ENCODE results near the gene ERCC6.

The ERCC6 gene

DNA sequence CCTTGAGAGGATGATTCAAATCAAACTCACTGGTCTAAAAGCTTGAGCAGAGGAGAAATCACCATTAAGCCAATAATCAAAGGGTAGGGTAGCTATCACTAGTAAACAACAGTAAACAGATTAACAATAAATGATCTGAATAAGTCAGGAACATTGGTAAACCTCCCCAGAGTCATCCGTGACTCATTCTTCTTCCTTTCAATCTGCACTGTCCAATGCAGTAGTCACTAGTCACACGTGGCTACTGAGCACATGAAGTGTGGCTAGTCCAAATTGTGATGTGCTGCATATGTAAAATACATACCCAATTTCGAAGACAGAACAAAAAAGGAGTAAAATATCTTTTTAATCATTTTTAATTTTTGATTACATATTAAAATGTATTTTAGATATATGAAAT, 64.0 kb downstream of the ERCC6 start:
- no peaks in the 10 kb centered on the region for H3F3A ChIP-seq (ENCODE audit: low read depth)
- no peak overlapping the region for H2AFZ ChIP-seq (ENCODE audit: low read length)
- H3K36me3 ChIP-seq (ENCODE audit: insufficient read depth, low read length) = peaks cover 32% of the 10 kb centered on the region; the same call in 1 of the 2 replicates
- H3K9ac ChIP-seq (ENCODE audit: low read depth, low read length, poor library complexity, severe bottlenecking) = no peak overlapping the region
- H3K4me3 ChIP-seq (ENCODE audit: low read length, poor library complexity, severe bottlenecking) = no peak overlapping the region
- no peak overlapping the region for H3K4me2 ChIP-seq (ENCODE audit: low read depth, low read length, poor library complexity, severe bottlenecking)
- H3K79me2 ChIP-seq (ENCODE audit: insufficient read depth, low read length) = no peaks in the 10 kb centered on the region
- no peaks in the 10 kb centered on the region for H3K9me3 ChIP-seq (ENCODE audit: insufficient read depth, low read depth, low read length)
- TF ChIP-seq, protein P1, sequence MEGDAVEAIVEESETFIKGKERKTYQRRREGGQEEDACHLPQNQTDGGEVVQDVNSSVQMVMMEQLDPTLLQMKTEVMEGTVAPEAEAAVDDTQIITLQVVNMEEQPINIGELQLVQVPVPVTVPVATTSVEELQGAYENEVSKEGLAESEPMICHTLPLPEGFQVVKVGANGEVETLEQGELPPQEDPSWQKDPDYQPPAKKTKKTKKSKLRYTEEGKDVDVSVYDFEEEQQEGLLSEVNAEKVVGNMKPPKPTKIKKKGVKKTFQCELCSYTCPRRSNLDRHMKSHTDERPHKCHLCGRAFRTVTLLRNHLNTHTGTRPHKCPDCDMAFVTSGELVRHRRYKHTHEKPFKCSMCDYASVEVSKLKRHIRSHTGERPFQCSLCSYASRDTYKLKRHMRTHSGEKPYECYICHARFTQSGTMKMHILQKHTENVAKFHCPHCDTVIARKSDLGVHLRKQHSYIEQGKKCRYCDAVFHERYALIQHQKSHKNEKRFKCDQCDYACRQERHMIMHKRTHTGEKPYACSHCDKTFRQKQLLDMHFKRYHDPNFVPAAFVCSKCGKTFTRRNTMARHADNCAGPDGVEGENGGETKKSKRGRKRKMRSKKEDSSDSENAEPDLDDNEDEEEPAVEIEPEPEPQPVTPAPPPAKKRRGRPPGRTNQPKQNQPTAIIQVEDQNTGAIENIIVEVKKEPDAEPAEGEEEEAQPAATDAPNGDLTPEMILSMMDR (conservative IDR thresholded peaks at IDR 0.05; ENCODE audit: low read length) = no peak
- no peak for TF ChIP-seq EZH2phosphoT487 (IDR thresholded peaks at IDR 0.05; ENCODE audit: borderline replicate concordance)
- no peaks in the 10 kb centered on the region for H3K27me3 ChIP-seq (ENCODE audit: insufficient read depth, low read length, poor library complexity, severe bottlenecking)
- H3K9me2 ChIP-seq (replicated peaks; ENCODE audit: low read depth, low read length) = no peaks in the 10 kb centered on the region
- H3K4me1 ChIP-seq (ENCODE audit: insufficient read depth, low read length, poor library complexity, severe bottlenecking) = no peaks in the 10 kb centered on the region
- no peaks in the 10 kb centered on the region for H4K20me1 ChIP-seq (ENCODE audit: insufficient read depth, low read length, poor library complexity, severe bottlenecking)

DNA sequence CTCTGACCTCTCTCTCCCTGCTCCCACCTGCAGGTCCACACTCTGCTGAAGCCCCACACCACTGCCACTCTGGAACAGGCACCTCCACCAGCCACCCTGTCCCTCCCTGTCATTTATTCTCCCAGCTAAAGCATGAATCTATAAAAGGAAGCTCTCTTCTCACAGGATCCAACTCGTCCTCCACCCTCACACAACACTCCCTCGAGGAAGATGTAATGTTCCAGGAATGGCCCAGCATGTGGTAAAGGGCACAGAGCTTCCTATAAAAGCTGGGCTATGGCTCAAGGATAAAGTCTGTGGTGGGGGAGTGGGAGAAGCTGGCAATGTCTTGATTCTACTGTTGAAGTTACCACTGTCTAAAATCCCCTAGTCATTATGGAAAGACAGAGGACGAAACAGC, 67.4 kb downstream of the ERCC6 start:
- Histone ChIP-seq H3K9ac (ENCODE audit: low read depth, low read length, poor library complexity, severe bottlenecking) (no peak overlapping the region), H3K9me3 (ENCODE audit: insufficient read depth, low read depth, low read length) (no peaks in the 10 kb centered on the region), H3K4me2 (ENCODE audit: low read depth, low read length, poor library complexity, severe bottlenecking) (no peak overlapping the region), H3K79me2 (ENCODE audit: insufficient read depth, low read length) (no peaks in the 10 kb centered on the region), H3F3A (ENCODE audit: low read depth) (no peaks in the 10 kb centered on the region), H3K36me3 (ENCODE audit: insufficient read depth, low read length) (peaks cover 25% of the 10 kb centered on the region; the same call in 1 of the 2 replicates), H3K4me3 (ENCODE audit: low read length, poor library complexity, severe bottlenecking) (no peak overlapping the region), H3K27me3 (ENCODE audit: insufficient read depth, low read length, poor library complexity, severe bottlenecking) (no peaks in the 10 kb centered on the region), H2AFZ (ENCODE audit: low read length) (no peak overlapping the region), H3K9me2 (replicated peaks; ENCODE audit: low read depth, low read length) (no peaks in the 10 kb centered on the region), H3K4me1 (ENCODE audit: insufficient read depth, low read length, poor library complexity, severe bottlenecking) (no peaks in the 10 kb centered on the region), H4K20me1 (ENCODE audit: insufficient read depth, low read length, poor library complexity, severe bottlenecking) (no peaks in the 10 kb centered on the region)
- TF ChIP-seq EZH2phosphoT487 (IDR thresholded peaks at IDR 0.05; ENCODE audit: borderline replicate concordance) = no peak
- TF ChIP-seq, protein P1 (conservative IDR thresholded peaks at IDR 0.05; ENCODE audit: low read length) = no peak

DNA sequence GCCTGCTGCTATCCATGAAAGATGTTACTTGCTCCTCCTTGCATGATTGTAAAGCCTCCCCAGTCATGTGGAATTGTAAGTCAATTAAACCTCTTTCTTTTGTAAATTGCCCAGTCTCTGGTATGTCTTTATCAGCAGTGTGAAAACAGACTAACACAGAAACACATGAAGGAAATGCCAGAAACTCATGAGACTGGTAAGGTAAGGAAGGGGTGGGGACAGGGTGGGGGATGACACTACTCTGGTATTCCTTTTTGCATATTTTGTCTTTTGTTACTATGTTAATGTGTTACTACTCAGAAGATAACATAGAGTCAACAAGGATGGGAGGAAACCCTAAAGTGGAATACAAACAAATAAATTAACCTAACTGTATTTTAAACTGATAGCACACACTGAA, 73.2 kb downstream of the ERCC6 start:
- TF ChIP-seq, protein P1 (conservative IDR thresholded peaks at IDR 0.05; ENCODE audit: low read length) = no peak
- TF ChIP-seq EZH2phosphoT487 (IDR thresholded peaks at IDR 0.05; ENCODE audit: borderline replicate concordance) = no peak
- H3K4me3 ChIP-seq (ENCODE audit: low read length, poor library complexity, severe bottlenecking) = no peak overlapping the region
- no peaks in the 10 kb centered on the region for H3F3A ChIP-seq (ENCODE audit: low read depth)
- no peaks in the 10 kb centered on the region for H3K27me3 ChIP-seq (ENCODE audit: insufficient read depth, low read length, poor library complexity, severe bottlenecking)
- no peak overlapping the region for H3K9ac ChIP-seq (ENCODE audit: low read depth, low read length, poor library complexity, severe bottlenecking)
- no peaks in the 10 kb centered on the region for H3K9me2 ChIP-seq (replicated peaks; ENCODE audit: low read depth, low read length)
- no peak overlapping the region for H3K4me2 ChIP-seq (ENCODE audit: low read depth, low read length, poor library complexity, severe bottlenecking)
- H3K36me3 ChIP-seq (ENCODE audit: insufficient read depth, low read length) = no peaks in the 10 kb centered on the region; the same call in 1 of the 2 replicates
- no peak overlapping the region for H2AFZ ChIP-seq (ENCODE audit: low read length)
- H3K79me2 ChIP-seq (ENCODE audit: insufficient read depth, low read length) = no peaks in the 10 kb centered on the region
- H3K4me1 ChIP-seq (ENCODE audit: insufficient read depth, low read length, poor library complexity, severe bottlenecking) = no peaks in the 10 kb centered on the region
- H3K9me3 ChIP-seq (ENCODE audit: insufficient read depth, low read depth, low read length) = peaks cover 7% of the 10 kb centered on the region; the same call in 1 of the 2 replicates
- H4K20me1 ChIP-seq (ENCODE audit: insufficient read depth, low read length, poor library complexity, severe bottlenecking) = no peaks in the 10 kb centered on the region
